GM18519 (cell line): Measurements from ENCODE around the gene ABLIM1.
A peak's percentile ranks its signal among the peaks of the same experiment; 100 is the strongest.

Source experiments
- ATAC-seq: cut with Tn5 transposase; IDR thresholded peaks from one replicate; pipeline ENCODE4 v1.9.1; 2021; ENCODE audit warnings: mild to moderate bottlenecking, moderate library complexity; ENCODE audit not compliant: unreplicated experiment, low FRiP score

The ABLIM1 gene

DNA sequence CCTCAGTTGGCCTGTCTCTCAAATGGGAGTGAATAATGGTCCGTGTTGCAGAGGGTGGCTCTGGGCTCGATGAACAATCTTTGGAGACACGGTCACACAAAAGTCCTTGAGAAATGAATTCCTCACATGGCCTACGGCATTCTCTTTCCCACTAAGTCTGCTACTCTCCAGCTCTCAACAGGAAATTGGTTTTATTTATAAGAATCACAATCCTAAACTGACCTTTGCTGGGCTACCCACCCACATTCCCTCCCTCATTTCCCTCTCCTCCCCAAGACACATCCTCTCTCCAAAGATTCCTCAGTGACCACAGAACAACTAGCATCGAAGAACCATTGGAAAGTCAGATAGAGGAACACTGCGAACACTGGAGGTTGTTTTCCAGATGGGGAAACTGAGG lies 258.5 kb downstream of the ABLIM1 start:
- no peak for ATAC-seq

- no peak for ATAC-seq
These were observed 259.3 kb downstream of the ABLIM1 start for GRCh38 chr10:114398587-114399331.

DNA sequence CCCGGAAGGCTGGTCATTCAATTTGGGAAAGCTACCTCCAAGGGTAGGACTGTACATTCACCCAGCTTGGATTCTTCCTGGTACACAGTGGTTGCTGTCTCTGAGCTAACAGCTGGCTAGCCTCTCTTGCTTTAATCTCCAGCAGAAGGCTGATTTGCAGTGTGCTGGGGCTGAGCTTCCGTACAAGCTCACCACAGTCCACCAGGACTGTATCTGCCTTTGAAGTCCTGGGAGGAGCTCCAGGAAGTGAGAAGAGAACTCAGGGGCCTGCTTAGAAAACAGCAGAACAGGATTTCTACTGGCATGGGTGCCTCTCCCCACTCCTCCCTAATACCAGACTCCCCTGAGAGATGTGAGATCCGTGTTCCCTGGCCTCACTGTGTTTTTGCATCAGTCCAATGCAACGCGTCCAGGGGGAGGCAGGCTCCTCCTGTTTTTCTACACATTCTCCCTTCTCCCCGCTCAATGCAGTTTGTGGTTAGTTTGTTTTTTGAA lies 260.4 kb downstream of the ABLIM1 start:
- no peak for ATAC-seq

- no peak for ATAC-seq
These were observed 261.6 kb downstream of the ABLIM1 start for GRCh38 chr10:114396464-114396863.

DNA sequence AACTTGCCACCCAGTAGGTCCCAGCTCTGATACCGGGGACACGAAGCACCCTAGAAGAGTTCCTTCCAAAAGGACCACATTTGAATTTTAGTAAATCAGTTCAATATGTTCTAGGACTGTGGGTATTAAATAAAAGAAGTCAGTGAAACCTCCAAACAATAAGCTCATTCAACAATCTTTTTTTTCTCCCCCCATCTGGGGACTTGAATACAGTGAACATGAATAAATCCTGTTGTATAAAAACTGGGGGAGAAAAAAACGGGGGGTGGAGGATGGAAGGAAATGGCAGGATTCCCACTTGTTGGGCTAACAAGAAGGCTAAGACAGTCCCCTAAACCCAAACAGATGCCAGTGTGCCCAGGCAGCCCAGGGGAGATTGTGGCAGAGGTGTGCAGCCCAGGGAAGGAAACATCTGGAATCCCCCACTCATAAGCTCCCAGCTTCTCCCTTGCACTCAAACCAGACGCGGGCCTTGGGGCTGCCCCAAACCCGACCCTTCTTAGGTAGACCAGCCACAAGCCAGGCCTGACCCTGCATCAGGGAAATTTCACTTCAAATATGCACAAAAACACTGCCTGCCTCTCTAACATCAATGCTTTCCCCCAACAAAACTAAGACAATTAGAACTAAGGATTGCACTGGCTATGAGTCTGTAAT lies 262.6 kb downstream of the ABLIM1 start:
- ATAC-seq, result no peak

DNA sequence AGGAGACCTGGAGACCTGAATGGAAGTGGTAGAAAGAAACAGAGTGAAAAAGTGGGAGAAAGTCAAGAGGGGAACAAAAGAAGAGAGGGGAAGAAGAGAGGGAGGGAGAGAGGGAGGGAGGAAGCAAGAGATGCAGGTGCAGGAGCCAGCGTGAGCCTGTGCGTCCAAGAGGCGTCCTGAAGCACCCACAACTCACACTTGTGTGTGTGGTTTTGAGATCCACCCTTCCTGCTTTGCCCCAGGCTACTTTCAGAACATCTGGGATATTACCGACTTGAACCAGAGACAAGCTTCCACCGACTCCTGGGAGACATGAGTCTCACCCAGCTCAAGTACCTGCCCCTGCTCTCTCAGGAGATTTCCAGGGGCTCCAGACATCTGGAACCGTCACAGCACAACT lies 263.5 kb downstream of the ABLIM1 start:
- ATAC-seq, result no peak

GRCh38 chr10:114393886-114394285 lies 264.2 kb downstream of the ABLIM1 start:
- ATAC-seq, result no peak

- ATAC-seq, result no peak
These were observed 264.6 kb downstream of the ABLIM1 start for GRCh38 chr10:114393482-114393881.

DNA sequence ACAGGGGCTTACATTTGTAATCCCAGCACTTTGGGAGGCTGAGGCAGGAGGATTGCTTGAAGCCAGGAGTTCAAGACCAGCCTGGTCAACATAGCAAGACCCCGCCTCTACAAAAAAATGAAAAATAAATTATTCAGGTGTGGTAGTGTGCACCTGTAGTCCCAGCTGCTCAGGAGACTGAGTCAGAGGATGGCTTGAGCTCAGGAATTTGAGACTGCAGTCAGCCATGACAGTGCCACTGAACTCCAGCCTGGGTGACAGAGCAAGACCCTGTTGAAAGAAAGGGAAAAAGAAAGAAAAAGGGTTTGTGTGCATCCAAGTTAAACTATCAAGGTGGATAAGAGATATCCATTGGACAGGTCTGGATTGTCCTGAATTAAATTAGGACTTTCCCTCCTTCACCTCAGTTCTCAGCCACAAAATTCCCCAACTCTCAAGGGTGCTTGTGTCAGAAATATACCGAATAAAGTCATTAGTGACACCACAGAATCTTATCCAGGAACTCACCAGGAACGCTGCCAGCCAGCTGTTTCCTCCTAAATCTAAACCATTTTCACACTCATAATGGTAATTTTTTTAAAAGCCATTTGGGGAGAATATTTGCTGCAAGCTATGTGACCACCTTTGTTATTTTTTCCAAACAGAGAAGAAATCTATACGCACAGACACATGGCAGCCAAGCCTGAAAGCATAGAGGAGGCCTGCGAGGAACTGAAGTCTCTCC lies 265.8 kb downstream of the ABLIM1 start:
- no peak for ATAC-seq

DNA sequence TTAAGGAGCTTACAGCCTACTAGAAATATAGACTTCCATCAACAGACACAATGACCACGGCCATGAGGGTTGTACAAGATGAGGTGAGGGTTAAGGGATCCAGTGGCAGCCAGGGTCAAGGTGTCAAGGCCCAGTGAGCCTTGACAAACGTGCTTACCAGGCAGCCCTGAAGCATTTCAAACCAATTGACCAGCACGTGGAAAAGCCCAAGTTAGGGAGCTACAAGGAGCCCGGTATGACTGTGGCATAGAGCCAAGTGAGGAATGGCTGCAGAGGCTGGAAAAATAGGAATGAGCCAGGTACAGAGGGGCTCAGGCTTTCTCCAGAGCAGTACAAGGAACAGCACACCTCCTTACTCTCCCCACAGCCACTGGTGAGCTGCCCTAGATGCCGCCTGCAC lies 266.5 kb downstream of the ABLIM1 start:
- no peak for ATAC-seq

GRCh38 chr10:114389426-114389825 lies 268.6 kb downstream of the ABLIM1 start:
- ATAC-seq, result no peak

DNA sequence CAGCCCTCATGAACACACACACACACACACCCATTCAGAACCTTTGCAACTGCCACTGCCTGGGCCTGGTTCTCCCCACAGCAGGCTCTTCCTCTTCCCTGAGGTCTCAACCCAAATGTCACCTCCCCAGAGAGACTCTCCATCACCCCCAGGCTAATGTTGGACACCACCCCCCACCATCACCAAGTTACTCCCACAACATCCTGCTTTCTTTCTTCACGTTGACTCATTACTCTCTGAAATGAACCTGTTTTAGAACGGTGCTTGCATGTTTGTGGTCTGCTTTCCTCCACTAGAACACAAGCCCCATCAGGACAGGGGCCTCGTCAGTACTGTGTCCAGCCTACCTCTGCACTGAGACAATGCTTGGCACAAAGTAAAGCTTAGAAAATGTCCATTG lies 269.8 kb downstream of the ABLIM1 start:
- peak; percentile 88 for ATAC-seq

DNA sequence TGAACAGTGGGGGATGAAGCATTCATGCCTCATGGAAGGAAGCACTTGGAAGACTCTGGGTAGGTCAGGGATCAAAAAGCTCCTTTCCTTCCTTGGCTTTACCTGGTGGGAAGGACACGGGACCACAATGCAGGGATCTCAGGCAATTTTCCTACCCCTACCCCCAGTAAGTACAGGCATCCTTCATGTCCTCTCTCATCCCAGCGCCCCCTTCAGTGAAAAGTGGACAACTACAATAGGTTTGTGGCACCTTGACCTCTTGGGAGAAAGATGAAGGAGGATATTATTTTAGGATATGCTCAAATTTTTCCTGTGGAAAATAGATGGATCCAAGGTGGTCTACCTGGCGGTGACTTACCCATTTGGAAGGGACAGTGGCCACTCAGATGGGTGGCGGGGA lies 270.3 kb downstream of the ABLIM1 start:
- no peak for ATAC-seq

DNA sequence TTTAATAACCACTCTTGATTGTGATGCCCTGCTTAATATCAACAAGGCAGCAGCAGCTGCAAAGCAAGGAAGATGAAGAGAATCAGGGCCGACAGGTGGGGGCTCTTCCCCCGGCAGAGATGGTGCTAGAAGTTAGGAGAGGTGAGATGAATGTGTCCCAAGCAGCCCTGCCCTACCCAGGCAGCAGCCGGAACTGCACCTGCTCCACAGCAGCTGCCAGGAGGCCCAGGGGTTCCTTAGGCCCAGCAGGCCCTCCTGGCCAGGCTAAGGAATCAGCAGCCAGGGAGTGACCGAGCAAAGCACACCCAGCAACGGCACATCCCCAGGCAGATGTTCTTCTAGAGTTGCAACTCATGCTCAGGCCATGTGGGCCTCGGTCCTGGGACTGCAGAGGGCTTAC lies 271.6 kb downstream of the ABLIM1 start:
- ATAC-seq, result no peak

- ATAC-seq, result no peak
These were observed 272.5 kb downstream of the ABLIM1 start for GRCh38 chr10:114385557-114385956.

GRCh38 chr10:114384601-114385000 lies 273.5 kb downstream of the ABLIM1 start:
- ATAC-seq, result no peak

DNA sequence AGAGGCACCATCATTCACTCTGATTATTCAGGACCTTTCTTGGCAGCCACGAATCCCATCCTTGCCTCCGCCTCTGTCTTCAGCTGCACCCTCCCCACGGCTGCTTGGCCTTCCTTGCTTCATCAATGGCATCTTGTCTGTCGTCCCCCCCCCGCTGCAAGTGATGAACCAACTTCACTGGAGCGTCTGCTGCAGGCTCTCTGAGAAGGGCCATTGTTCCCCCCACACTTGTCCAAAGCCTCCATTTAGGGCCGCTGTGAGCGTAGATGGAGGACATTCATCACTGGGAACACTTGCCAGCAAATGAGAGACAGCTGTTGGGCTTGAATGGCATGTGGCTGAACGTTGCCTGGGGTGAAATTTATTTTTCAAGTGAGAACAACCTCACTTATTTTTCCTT lies 273.9 kb downstream of the ABLIM1 start:
- no peak for ATAC-seq
